Measurements from ENCODE around the gene PYHIN1.
A peak's percentile ranks its signal among the peaks of the same experiment; 100 is the strongest.

PYHIN1 gene

GRCh38 chr1:158992787-158993312 lies 61.5 kb downstream of the PYHIN1 start:
- no peak for TF ChIP-seq CTCF (conservative IDR thresholded peaks at IDR 0.05; ENCODE audit: low read depth, low read length)
- H3K4me3 ChIP-seq (ENCODE audit: low read depth, low read length): no peak overlapping the region

GRCh38 chr1:158996998-158997397 lies 65.6 kb downstream of the PYHIN1 start:
- no peak overlapping the region for H3K4me3 ChIP-seq (ENCODE audit: low read depth, low read length)
- DNase-seq (ENCODE audit: low read depth): no peak
- TF ChIP-seq CTCF (conservative IDR thresholded peaks at IDR 0.05; ENCODE audit: low read depth, low read length): no peak

More at GRCh38 chr1:158992787-158993312, 61.5 kb downstream of the PYHIN1 start:
- DNase-seq (ENCODE audit: low read depth): no peak

GRCh38 chr1:158998037-158998780 lies 66.9 kb downstream of the PYHIN1 start:
- no peak for DNase-seq (ENCODE audit: low read depth)
- H3K4me3 ChIP-seq (ENCODE audit: low read depth, low read length): no peak overlapping the region
- TF ChIP-seq CTCF (conservative IDR thresholded peaks at IDR 0.05; ENCODE audit: low read depth, low read length): no peak

- peak overlapping the region; percentile 54 for H3K4me3 ChIP-seq (ENCODE audit: low read depth, low read length)
- peak; percentile 73 for TF ChIP-seq CTCF (conservative IDR thresholded peaks at IDR 0.05; ENCODE audit: low read depth, low read length)
- DNase-seq (ENCODE audit: low read depth): peak; percentile 71
Measured at GRCh38 chr1:158998781-158999161, 67.4 kb downstream of the PYHIN1 start.

- DNase-seq (ENCODE audit: low read depth): peak; percentile 95
- peak overlapping the region; percentile 54 for H3K4me3 ChIP-seq (ENCODE audit: low read depth, low read length)
- no peak for TF ChIP-seq CTCF (conservative IDR thresholded peaks at IDR 0.05; ENCODE audit: low read depth, low read length)
Measured at GRCh38 chr1:158999316-159000069, 68.1 kb downstream of the PYHIN1 start.

- H3K4me3 ChIP-seq (ENCODE audit: low read depth, low read length): peak overlapping the region; percentile 54
- DNase-seq (ENCODE audit: low read depth): no peak
Measured at GRCh38 chr1:159000070-159000409, 68.7 kb downstream of the PYHIN1 start.

More at GRCh38 chr1:159000070-159000409, 68.7 kb downstream of the PYHIN1 start:
- TF ChIP-seq CTCF (conservative IDR thresholded peaks at IDR 0.05; ENCODE audit: low read depth, low read length): no peak
